ENCODE results near the gene AHR.
"Not testable (repeated sequence)": the region's sequence is repeated elsewhere in the genome, so short reads cannot be mapped to it uniquely, and the experiment has no call there.

The AHR gene

DNA sequence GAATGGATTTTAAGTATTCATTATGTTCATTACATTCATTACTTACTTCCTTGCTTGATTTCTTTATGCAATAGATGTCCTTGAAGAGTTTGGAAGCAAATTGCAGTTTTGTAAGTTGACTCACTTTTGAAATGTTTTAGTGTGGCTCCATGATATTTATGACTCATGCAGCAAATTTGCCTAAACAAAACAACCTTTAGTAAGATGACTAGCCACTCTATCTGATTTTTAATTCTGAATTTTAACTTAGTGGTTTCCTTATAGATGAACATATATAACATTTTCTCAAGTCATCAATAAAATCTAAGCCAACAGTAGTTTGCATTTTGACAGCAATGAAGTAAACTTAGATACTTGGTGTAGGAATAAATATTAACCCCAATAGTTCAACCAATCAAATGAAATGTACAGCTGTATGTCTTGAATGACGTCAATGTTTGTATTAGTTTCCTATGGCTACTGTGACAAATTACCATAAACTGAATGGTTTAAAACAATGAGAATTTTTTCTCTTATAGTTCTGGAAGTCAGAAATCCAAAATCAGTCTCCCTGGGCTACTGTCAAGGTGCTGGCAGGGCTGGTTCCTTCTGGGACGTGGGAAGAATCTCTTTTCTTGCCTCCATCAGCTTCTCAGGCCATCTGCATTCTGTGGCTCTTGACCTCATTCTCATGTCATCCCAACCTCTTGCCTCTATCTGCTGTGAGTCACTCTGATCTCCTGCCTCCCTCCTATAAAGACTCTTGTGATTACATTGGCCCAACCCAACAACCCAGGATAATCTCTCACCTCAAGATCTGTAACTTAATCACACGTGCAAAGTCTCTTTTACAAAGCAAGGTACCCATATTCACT, 73.4 kb downstream of the AHR start:
- DNase-seq (ENCODE audit: extremely low read depth in 1 of 2, low read depth in 1 of 2): no peak

DNA sequence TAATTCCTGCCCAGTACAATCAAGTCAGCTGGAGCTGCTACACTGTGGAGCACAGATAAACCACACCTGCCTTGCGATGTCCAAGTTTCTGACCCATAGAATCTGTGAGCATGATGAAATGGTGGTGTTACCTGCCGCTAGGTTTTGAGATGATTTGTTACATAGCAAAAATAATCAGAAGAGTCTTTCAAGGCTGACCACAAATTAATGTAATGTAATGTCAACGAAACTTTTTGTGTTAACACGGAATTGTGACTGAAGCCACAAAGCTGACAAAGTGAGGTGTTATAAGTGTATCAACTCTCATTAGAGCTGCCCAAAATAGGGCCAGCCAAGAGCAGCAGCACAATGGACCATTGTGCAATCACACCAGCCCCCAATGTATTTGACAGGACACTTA, 75.7 kb downstream of the AHR start:
- no peak for DNase-seq (ENCODE audit: extremely low read depth in 1 of 2, low read depth in 1 of 2)

DNA sequence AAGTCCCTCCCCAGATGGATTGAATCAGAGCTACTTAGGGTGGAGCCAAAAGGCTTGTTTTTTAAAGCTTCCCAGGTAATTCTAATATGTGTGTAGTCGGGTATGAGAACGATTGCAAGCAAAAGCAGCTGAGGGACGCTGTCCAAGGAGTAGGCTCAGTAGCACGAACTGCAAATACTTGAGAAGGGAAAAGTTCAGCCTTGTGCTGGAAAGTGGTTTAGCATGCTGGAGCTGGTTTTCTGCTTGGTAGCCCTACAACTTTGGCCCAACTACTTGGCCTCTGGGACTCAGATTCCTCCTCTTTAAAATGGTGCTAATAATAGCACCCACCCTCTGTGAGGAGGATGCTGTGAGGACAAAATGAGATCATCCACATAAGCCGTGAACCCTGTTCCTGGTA, 76.2 kb downstream of the AHR start:
- no peak for DNase-seq (ENCODE audit: extremely low read depth in 1 of 2, low read depth in 1 of 2)

DNA sequence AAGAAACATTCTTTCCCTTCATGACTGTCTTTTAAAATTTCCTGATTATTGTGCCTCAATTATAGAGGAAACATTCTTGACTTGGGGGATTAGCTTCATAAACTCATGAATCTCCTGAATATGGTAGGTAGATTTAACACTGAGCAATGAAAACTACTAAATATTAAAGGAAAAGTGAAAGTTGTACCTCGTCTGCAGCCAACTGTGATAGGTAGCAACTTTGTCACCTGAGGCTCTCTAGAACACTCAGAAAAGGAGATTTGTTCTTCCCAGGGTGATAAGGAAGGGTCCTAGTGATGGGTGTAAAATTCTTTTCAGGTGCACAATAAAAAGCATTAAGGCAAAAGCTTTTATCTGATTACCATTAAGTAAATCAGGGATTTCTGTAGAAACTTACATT, 78.1 kb downstream of the AHR start:
- DNase-seq (ENCODE audit: extremely low read depth in 1 of 2, low read depth in 1 of 2): no peak

DNA sequence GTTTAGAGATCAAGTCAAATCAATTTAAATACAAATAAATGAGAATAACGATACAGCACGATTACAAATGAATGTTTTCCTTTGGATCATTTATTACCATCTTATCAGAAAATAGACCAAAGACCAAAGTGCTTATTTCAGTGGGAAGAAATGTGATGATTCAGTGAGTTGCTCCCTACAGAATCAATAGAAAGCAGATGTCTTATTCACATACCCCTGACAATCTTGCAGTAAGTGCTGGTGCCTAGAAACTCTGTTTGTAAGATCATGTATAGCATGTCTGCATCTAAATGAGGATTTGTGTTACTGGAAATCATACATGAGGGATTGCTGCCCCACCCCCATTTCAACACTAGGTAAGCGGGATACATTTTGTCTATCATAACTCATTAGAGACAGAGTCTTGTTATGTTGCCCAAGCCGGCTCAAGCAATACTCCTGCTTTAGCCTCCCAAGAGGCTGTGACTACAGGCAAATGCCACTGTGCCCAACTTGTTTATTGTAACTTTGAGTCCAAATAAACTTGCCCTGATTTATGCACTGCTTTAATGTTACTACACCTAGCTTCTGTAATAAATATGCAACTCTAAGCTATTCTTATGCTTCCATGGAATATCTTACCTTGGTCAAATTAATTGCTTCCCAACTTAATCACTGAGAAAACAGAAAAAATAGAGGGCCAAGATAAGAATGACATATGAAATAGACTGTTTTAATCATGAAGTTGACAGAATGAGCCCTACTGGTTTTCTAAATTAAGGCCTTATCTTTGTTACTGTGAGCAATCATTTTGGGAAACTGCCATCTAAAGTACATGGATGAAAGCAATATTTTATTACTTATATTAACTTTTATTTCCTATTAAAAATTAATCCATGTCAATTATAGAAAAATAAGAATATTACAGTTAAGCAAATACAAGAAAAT, 82.5 kb downstream of the AHR start:
- no peak for DNase-seq (ENCODE audit: extremely low read depth in 1 of 2, low read depth in 1 of 2)

- DNase-seq (ENCODE audit: extremely low read depth in 1 of 2, low read depth in 1 of 2): not testable (repeated sequence)
Measured at GRCh38 chr7:17382408-17383354, 84.2 kb downstream of the AHR start.

- no peak for DNase-seq (ENCODE audit: extremely low read depth in 1 of 2, low read depth in 1 of 2)
Measured at GRCh38 chr7:17384400-17384799, 85.9 kb downstream of the AHR start.

DNA sequence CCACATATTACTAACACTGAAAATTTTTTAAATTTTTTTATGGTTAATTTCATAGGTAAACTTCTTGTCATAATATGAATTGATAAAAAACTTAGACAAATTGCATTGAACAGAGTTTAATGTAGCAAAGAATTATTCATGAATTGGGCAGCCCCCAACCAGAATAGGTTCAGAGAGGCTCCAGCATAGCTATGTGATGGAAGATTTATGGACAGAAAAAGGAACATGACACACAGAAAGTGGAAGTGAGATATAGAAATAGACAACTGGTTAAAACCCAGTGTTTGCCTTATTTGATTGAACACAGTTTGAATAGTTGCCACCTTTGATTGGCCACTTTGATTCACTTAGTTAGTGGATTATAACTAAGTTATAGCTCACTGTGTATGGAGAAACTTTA, 87.2 kb downstream of the AHR start:
- no peak for DNase-seq (ENCODE audit: extremely low read depth in 1 of 2, low read depth in 1 of 2)

DNA sequence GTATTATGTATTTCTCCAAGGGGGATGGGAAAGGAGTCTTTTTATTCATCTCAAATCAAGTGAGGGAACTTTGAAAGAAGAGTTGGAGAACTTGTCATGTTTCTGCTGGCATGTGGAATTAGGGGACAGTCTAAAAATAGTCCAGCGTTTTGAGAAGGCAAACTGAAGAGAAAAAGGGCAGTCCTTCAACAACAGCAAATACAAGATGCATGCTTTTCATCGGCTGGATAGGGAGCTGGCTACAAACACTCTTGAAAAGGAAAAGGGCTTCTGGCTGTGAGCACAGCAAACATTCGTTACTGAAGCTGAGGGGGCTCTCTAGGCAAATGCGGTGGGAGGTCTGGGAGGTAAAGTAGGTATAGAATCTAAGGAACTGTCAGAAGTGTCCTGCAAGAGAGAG, 91.9 kb downstream of the AHR start:
- DNase-seq (ENCODE audit: extremely low read depth in 1 of 2, low read depth in 1 of 2): no peak

DNA sequence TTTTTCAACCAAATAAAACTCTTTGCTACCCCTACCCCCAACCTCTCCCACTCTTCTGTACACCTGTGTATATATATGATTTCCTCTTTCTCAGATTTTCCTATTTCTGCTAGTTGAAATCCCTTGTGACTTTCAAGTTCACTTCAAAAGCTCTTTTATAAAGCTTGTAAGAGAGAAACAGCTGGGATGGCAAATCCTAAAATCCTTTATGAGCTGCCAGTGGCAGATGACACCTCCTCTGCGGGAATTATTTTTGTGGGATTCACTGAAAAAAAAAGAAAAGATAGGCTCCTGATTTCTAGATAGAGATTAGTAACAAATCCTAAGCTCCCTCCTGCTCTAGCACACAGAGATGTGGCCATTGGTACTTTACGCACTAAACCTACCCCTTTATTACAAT, 92.9 kb downstream of the AHR start:
- DNase-seq (ENCODE audit: extremely low read depth in 1 of 2, low read depth in 1 of 2): no peak

GRCh38 chr7:17392846-17393245, 94.4 kb downstream of the AHR start:
- DNase-seq (ENCODE audit: extremely low read depth in 1 of 2, low read depth in 1 of 2): no peak

DNA sequence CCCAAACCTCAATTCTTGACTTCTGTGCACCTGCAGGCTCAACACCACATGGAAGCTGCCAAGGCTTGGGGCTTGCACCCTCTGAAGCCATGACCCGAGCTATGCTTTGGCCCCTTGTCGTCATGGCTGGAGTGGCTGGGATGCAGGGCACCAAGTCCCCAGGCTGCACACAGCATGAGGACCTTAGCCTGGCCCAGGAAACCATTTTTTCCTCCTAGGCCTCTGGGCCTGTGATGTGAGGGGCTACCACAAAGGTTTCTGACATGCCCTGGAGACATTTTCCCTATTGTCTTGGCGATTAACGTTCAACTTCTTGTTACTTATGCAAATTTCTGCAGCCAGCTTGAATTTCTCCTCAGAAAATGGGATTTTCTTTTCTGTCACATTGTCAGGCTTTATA, 96.1 kb downstream of the AHR start:
- DNase-seq (ENCODE audit: extremely low read depth in 1 of 2, low read depth in 1 of 2): not testable (repeated sequence)

Measured in stimulated activated CD8-positive, alpha-beta memory T cell treated with anti-CD3 and anti-CD28 coated beads, Interleukin-7, amount 100 ng/mL, for 48 hours (primary cell).